ENCODE measurements around the gene GVQW3. TPM values are rescaled to one million over a fixed set of nuclear protein-coding genes. Genes with fewer than 3 reads are reported as not detected.

The GVQW3 gene
- total RNA-seq, 1 experiment from 2014 or later: 7.7 TPM

GRCh38 chr11:76455331-76455730, 74.2 kb downstream of the GVQW3 start:
- H3K4me3 Mint-ChIP-seq: peak overlapping the region; percentile 53
- peak overlapping the region; percentile 99 for H3K27ac Mint-ChIP-seq
- TF ChIP-seq ZBTB21 (CRISPR knock-in tag; IDR thresholded peaks at IDR 0.05; ENCODE audit: borderline replicate concordance) (no peak), ZNF281 (CRISPR knock-in tag; IDR thresholded peaks at IDR 0.05) (peak; percentile 95), ZNF425 (CRISPR knock-in tag; conservative IDR thresholded peaks at IDR 0.05) (no peak), TEAD4 (CRISPR knock-in tag; IDR thresholded peaks at IDR 0.05) (0 out of 2 replicates have a peak, but pooled peaks have one; percentile 22), SMAD3 (CRISPR knock-in tag; IDR thresholded peaks at IDR 0.05; ENCODE audit: borderline replicate concordance) (no peak), CREM (CRISPR knock-in tag; IDR thresholded peaks at IDR 0.05) (no peak), NR3C1 (CRISPR knock-in tag; conservative IDR thresholded peaks at IDR 0.05; ENCODE audit: low read depth) (no peak), TEAD1 (CRISPR knock-in tag; IDR thresholded peaks at IDR 0.05) (peak; percentile 96)
- H3K4me1 Mint-ChIP-seq: peaks cover 83% of the 10 kb centered on the region
- no peaks in the 10 kb centered on the region for H3K9me3 Mint-ChIP-seq
- CTCF ChIA-PET: interaction anchor here (1.5 to 3.3 kb wide), 3 partner anchors 10 to 248 kb away, joined by 4 to 20 read pairs (median 4); partner anchors contain the start of gene EMSY
- no peaks in the 10 kb centered on the region for H3K27me3 Mint-ChIP-seq (ENCODE audit: low read depth)
- DNase-seq (ENCODE audit: low spot score) (peak; percentile 52), ATAC-seq (peak; percentile 98)
- POLR2A ChIA-PET: interaction anchor here (2.1 kb wide), 1 partner anchor 10 kb away, joined by 8 read pairs; no protein-coding TSS in a partner anchor
- peaks cover 19% of the 10 kb centered on the region for H3K36me3 Mint-ChIP-seq

- no peaks in the 10 kb centered on the region for H3K27me3 Mint-ChIP-seq (ENCODE audit: low read depth)
- H3K9me3 Mint-ChIP-seq: no peaks in the 10 kb centered on the region
- DNase-seq (ENCODE audit: low spot score) (no peak), ATAC-seq (no peak)
- peaks cover 17% of the 10 kb centered on the region for H3K36me3 Mint-ChIP-seq
- H3K4me1 Mint-ChIP-seq: peaks cover 81% of the 10 kb centered on the region
- H3K4me3 Mint-ChIP-seq: peak overlapping the region; percentile 53
- POLR2A ChIA-PET: interaction anchor here (2.1 kb wide), 1 partner anchor 10 kb away, joined by 8 read pairs; no protein-coding TSS in a partner anchor
- CTCF ChIA-PET: interaction anchor here (1.5 to 3.3 kb wide), 2 partner anchors 10 to 248 kb away, joined by 4 to 20 read pairs; partner anchors contain the start of gene EMSY
- H3K27ac Mint-ChIP-seq: peak overlapping the region; percentile 99
- TF ChIP-seq JAZF1 (CRISPR knock-in tag; IDR thresholded peaks at IDR 0.05) (no peak), ZNF512 (CRISPR knock-in tag; IDR thresholded peaks at IDR 0.05; ENCODE audit: borderline replicate concordance) (no peak), ESRRA (CRISPR knock-in tag; IDR thresholded peaks at IDR 0.05; ENCODE audit: borderline replicate concordance) (no peak), GABPB1 (CRISPR knock-in tag; IDR thresholded peaks at IDR 0.05) (no peak), SMAD3 (CRISPR knock-in tag; IDR thresholded peaks at IDR 0.05; ENCODE audit: borderline replicate concordance) (no peak), E2F4 (CRISPR knock-in tag; IDR thresholded peaks at IDR 0.05; ENCODE audit: borderline replicate concordance, low read depth) (no peak), CDX4 (CRISPR knock-in tag; IDR thresholded peaks at IDR 0.05; ENCODE audit: borderline replicate concordance) (no peak), PREB (CRISPR knock-in tag; IDR thresholded peaks at IDR 0.05; ENCODE audit: borderline replicate concordance) (no peak), SMAD4 (CRISPR knock-in tag; IDR thresholded peaks at IDR 0.05) (no peak), MLX (CRISPR knock-in tag; IDR thresholded peaks at IDR 0.05) (no peak), PRDM15 (CRISPR knock-in tag; IDR thresholded peaks at IDR 0.05) (no peak), RELA (CRISPR knock-in tag; IDR thresholded peaks at IDR 0.05; ENCODE audit: borderline replicate concordance) (no peak)
Measured at GRCh38 chr11:76455931-76456330, 74.8 kb downstream of the GVQW3 start.

All from WTC11 (cell line).